HS-27A (cell line): Measurements from ENCODE around the gene PAPOLB.

Experiments
- DNase-seq: peaks from one replicate; pipeline ENCODE4 v3.0.0-alpha.2; 2012; ENCODE audit warnings: low read depth, missing footprints

PAPOLB gene

DNA sequence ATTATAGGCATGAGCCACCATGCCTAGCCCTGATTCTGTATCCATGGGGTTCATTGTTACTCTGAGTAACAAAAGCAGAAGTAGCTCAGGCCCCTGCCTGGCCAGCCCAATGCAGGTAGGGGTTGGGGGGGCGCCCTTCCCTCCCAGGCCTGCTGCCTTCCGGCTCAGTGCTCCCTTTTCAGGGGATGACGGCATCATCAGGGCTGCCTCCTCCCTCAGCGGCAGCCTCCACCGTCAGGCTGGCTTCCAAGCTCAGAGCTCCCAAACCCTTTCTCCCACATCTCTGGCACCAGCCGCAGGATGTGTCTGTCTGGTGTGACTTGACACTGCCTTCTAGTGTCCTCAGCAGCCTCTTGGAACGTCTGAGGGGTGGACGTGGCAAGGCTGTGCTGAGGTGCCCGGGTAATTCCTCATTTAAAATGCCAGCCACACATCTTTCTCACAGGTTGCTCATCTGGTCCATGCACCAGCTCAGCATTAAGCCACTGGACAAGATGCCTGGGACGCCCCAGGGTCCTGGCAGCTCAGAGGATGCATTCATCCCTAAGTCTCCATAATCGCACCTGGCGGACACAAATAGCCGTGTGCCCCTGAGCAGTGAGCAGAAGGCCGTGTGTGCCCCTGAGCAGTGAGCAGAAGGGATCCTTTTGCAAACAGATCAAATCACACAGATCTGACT, 38.2 kb downstream of the PAPOLB start:
- no peak for DNase-seq

DNA sequence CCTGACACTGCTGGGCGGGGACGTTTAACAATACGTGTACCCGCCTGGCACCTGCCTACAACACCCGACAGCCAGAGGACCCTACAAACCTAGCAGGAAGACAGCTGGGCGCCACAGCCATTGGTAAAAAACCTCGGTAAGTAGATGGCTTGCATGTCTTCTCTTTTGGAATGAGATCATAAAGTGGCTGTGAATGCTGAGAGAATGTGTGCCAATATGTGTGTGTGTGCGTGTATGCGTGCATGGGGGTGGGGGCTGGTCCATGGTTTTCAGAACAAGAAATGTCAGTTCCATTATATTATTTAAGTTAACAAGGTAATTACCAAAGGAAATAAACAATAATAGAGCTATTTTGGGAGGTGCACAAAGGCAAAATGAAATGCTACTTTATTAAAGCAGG, 39.2 kb downstream of the PAPOLB start:
- no peak for DNase-seq

DNA sequence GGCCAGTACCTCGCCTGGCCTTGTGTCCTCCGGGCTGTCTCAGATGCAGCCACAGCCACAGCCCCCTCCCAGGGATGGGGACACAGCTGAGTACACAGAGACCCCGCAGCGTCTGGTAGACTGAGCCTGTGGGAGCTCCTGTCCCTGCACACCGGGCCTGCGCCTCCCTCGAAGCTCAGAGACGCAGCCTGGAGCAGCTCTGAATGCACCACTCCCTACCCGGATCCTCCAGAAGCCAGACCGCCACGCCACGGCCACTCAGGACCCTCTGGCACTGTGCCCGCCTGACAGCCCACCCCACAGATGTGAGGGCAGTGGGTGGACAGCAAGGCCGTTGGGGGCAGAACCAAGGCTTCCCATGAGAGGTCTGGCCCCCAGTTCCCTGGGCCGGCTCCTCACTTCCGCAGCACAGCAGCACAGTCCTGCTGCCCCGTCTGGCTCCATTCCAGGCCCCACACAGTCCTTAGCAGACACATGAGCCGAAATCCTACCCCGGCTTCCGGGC, 40.8 kb downstream of the PAPOLB start:
- no peak for DNase-seq

DNA sequence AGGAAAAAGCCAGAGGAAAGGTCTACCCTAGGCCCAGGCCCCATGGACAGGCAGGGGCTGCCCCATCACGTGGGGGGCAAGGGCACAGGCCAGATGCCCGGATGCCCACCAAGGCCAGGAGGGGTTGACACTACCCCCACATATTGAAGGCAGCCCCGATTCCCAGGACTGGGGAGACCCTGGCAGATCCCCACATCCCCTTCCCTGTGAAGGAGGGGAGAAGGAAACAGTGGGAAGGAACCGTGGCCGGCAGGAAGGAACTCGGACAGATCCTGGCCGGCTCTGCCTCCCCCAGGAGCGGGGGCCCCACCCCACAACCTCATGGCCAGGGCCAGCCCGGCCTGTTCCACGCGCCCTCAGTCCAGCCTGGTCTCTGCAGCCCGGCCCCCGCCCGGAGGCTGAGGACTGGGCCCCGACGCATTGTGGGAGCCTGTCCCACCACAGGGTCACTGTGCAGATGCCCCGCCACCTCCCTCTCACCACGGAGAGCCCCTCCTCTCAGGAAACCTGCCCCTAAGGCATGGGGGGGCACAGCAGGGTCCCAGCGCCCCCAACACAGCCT, 41.3 kb downstream of the PAPOLB start:
- DNase-seq = no peak

DNA sequence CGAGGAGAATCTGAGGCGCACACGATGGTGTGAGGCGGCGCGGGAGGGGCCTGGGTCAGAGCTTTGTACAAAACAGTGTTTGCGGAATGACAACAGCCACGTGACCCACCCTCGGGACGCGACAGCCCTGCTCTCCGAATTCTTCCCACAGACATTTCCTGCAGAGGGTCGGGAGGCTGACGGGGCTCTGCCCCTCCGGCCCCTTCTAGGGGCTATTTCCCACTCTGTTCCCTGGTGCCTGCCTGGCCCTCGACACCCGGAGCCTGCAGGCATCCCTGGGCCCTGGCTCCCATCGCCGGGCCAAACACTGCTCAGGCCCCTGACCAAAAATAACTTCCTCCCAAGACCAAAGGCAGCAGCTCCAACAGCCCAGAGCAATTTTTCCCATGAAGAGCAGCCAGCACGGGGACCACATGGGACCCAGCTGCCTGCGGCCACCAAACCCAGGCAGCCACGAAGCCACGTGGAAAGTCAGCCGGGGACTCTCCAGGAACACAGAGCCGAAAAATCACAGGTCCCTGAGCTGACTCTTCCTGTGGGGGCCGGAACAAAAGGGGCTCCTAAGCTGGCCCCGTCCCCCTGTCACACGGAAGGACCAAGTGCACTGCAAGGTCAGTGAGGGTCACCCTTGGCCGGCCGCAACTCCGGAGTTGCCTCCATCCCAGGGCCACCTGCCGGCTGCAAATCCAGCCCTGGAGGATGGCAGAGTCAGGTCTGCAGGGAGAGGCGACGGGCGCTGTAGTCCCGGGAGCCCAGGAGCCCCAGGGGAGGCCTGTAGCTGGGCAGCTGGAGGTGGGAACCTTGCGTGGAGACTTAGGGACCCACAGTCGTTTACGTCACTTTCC, 42.0 kb downstream of the PAPOLB start:
- no peak for DNase-seq

DNA sequence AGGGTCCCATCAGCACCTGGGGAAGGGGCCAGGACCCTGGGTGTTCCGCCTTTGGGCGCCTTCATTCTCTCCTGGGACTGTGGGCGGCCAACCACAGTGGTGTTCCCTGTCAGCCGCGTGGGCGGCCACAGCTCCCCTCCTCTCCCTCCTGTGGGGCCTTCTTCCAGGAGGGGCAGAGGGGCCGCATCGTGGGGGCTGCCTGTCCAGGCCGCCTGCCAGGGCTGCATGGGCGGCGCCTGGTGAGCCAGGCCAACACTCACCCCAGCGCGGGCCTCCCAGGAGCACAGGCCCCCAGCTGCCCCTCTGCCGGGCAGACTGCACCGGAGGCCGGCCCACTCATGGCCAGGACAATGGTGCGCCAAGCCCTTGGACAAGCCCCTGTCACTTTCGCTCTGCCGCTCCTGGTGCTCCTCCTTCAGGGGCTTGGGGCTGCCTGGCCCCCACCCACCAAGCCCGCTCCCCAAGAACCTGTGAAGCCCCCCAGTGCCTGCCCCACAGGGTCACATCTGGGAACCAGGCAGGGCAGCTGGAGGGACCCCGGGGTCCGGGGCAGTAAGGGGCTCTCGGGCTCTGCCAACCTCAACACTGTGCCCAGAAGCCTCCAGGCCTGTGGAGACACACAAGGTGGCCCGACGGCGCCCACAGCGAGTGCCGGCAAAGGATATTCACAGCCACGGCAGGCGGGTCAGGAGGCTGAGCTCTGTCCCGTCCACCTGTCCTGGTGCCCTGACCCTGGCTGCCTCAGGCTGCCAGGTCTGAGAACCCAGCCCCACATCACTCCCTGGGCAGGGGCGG, 43.6 kb downstream of the PAPOLB start:
- DNase-seq = no peak

DNA sequence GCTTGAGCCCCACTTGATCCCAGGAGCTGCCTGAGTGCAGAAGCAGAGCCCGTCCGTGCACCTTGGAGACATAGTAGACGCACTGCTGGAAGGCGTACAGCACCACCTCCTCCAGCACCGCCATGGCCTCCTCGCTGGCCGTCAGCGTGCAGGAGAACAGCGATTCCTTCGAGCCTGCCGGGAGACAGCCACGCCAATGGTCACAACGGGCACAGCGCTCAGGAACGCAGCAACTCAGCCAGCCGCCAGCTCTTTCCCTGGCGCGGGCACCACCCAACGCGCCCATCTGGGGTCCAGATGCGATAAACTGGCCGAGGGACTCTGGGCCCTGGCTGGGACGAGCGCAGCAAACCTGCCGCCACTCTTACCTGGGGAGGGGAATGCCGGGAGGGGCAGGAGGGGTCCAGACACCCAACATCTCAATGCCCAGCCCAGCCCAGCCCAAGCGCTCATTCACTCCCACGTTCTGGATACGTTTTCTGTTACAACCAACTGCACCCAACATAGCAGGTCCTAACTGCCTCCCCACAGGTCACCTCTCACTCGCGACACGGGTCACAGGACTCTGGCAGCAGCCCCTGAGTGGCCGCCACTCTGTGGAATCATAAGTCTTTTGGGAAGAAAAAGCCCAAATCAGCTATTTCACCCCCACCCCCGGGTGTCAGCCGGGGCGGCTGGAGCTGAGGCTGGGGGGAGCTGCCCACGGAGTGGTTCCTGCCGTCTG, 44.5 kb downstream of the PAPOLB start:
- DNase-seq = no peak

DNA sequence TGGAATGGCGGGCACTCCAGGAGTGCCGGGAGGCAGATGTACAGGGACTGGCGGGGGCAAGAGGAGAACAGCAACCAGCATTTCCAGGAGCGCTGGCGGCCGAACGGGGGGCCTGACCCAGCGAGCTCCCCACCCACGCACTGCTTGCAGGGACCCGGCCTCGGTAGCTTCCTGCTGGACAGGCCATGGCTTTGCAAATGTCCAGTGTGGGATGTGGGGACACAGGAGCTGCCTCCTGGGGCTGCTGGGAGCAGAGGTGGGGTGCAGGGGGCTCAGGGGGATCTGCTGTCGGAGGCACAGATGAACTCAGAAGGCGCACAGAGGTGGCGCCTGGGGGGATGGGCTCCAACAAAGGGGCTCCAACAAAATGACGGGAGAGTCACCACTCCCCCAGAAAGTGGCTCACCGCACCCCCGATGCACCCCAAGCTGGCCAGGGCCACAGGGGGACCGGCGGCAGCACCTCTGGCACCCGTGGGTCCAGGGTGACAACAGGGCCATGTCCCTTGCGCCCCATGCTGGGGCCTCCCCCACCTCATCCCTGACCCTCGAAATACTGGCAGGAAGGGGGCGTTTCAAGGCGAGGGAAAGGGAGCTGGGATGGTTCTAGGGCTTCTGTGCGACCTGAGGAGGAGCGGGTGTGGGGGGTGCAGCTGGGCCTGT, 45.3 kb downstream of the PAPOLB start:
- DNase-seq = no peak

DNA sequence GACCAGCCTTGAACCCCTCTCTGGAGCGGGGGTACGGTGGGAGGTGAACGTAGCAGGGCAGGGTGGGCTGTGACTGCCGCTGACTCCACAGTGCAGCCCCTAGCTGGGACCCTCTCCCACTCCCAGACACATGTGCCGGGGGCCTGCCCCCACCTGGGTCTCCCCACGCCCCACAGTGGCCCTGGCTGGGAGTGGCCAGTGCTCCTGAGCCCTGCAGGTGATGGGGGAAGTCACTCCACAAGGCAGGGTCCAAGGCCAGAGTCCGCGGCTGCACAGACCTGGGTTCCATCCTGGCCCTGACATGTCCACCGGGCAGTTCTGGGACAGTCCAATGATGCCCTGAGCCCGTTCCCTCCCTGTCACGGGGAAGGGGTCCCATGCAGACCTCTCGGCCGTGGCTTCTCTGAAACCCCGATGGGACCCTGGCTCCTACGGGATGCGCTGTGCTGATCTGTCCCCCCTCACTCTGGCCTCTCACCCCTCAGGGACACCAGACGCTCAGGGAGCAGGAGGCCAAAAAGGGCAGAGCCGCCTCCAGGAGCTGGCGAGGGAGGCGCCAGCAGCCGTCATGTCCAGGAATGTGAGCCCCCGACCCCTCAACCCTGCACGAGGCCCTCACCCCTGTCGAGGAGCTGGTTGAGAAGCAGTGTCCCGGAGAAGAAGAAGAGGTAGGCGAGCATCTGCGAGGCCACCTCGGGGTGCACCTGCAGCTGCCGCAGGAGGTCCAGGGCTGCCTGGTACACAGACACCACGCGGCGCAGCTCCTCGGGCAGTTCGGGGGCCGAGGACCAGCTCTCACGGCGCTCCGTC, 46.0 kb downstream of the PAPOLB start:
- DNase-seq = no peak

DNA sequence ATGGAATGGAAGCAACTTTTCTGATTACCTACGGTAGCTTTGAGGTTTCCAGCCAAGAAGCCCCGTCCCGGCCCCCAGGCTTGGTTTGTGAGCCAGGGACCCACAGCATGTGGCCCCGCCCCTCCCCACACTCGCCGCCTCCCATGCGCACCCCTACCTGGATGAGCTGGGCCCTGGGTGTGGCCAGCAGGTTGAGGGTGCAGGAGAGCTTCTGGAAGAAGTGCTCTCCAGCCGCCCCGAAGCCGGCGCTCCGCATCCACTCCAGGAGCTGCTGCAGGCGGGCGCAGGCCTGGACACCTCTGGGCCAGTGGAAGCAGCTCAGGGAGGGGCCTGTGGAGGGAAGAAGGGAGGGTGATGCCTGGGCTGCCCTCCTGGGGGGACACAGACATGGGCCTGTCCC, 46.7 kb downstream of the PAPOLB start:
- no peak for DNase-seq

DNA sequence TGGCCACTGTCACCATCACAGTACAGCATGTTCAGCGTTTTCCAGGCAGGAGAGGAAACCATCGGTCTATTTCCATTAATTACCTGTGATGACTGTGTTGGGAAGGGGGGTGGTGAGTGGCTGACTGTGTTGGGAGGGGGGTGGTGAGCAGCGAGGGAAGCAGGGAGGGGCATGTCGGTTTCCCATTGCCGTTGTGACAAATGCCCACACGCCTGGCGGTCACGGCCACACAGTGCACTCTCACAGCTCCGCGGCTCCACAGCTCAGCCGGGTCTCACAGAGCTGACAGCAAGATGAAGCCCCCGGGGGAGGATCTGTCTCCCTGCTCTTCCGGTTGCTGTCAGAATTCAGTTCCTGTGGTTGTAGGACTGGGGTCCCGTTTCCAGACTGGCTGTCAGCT, 47.4 kb downstream of the PAPOLB start:
- DNase-seq = no peak

DNA sequence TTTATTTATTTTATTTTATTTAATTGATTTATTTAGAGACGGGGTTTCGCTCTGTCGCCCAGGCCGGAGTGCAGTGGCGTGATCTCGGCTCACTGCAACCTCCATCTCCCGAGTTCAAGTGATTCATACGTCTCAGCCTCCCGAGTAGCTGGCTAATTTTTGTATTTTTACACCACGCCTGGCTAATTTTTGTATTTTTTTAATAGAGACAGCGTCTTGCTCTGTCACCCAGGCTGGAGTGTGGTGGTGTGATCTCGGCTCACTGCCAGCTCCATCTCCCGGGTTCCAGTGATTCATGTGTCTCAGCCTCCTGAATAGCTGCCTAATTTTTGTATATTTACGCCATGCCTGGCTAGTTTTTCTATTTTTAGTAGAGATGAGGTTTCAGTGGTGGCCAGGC, 52.2 kb downstream of the PAPOLB start:
- DNase-seq = no peak

DNA sequence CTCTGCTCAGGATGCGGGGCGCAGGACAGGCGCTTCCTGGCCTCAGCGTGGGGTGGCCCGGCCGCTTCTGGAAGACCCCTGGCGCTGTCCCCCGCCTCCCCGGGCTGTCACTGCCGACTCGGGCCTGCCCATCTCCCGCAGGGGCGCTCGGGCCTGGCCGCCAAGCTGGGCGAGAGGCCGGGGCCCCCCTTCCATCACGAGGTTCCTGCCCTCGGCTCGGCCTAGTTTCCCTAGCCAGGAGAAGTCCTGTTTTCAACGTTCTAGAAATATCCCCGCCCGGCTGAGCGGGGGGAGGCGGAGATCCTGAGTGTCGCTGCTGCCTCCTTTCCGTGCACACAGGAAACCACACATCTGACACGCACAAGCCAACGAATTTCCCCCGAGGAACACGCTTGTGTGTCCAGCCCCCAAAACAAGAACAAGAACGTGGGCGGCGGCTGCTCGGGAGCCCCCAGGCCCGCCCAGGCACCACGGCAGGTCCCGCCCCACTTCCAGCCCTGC, 52.7 kb downstream of the PAPOLB start:
- DNase-seq = no peak

DNA sequence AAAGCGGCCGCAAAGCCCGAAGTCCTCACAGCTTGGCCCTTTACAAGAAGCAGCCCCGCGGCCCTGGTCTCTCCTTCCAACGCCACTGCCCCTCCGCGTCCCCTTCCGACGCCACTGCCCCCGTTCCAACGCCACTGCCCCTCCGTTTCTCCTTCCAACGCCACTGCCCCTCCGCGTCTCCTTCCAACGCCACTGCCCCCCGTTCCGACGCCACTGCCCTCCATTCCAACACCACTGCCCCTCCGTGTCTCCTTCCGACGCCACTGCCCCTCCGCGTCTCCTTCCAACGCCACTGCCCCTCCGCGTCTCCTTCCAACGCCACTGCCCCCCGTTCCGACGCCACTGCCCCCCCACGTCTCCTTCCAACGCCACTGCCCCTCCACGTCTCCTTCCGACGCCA, 53.3 kb downstream of the PAPOLB start:
- no peak for DNase-seq

DNA sequence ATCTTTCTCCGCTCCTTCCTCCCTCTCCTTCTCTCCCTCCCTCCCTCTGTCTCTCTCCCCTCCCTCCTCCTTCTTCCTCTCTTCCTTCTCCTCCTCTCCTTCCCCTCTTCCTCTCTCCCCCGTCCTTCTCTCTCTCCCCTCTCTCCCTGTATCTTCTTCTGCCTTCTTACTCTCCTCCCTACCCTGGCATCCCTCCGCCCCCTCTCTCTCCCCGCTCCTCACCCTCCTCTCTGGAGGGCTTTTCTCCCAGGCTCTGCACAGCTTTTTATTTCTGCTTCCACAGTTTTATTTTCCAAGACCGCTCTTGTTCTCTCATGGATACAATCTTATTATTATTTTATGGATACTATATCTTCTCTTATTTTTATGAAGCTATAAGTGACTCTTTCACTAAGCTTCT, 53.8 kb downstream of the PAPOLB start:
- no peak for DNase-seq
